Naive B cell (primary cell): Measurements from ENCODE around the gene PNMT. TPM values are rescaled to one million over a fixed set of nuclear protein-coding genes. Genes with fewer than 3 reads are reported as not detected.

Experiments
- ATAC-seq, 2 donors: fragments of 150-1000 bp; cut with Tn5 transposase; 2 replicates each; pipeline ENCODE4 v1.10.0; 2021; ENCODE audit warnings: low read depth in 2 of 2, mild to moderate bottlenecking in 2 of 2, moderate library complexity in 2 of 2
- DNase-seq: peaks from one replicate; pipeline ENCODE4 v3.0.0; 2022
- H3K27ac Mint-ChIP-seq, 6 donors: one replicate each; pipeline ENCODE4 v1.8.0; 2020 to 2022; ENCODE audit warnings: mild to moderate bottlenecking in 6 of 6, mixed read lengths in 6 of 6, moderate library complexity in 5 of 6, inconsistent platforms in 2 of 6
- H3K27me3 Mint-ChIP-seq, 3 donors: one replicate each; pipeline ENCODE4 v1.8.0; 2021 to 2022; ENCODE audit warnings: mixed read lengths in 3 of 3, mild to moderate bottlenecking in 1 of 3
- H3K36me3 Mint-ChIP-seq, 2 donors: one replicate each; pipeline ENCODE4 v1.8.0; 2020 to 2022; ENCODE audit warnings: mixed read lengths in 2 of 2, inconsistent platforms in 1 of 2, mild to moderate bottlenecking in 1 of 2
- H3K4me1 Mint-ChIP-seq, 3 donors: one replicate each; pipeline ENCODE4 v1.8.0; 2020 to 2022; ENCODE audit warnings: mixed read lengths in 3 of 3, inconsistent platforms in 1 of 3, mild to moderate bottlenecking in 1 of 3, moderate library complexity in 1 of 3
- H3K4me3 Mint-ChIP-seq, 8 donors: one replicate each; pipeline ENCODE4 v1.8.0; 2020 to 2022; ENCODE audit warnings: mild to moderate bottlenecking in 8 of 8, mixed read lengths in 8 of 8, moderate library complexity in 8 of 8, inconsistent platforms in 2 of 8
- H3K9me3 Mint-ChIP-seq, 7 donors: one replicate each; pipeline ENCODE4 v1.8.0; 2020 to 2022; ENCODE audit warnings: mixed read lengths in 7 of 7, mild to moderate bottlenecking in 5 of 7, inconsistent platforms in 2 of 7, moderate library complexity in 1 of 7
- polyA plus RNA-seq, 6 donors: library from polyadenylated mRNA; unstranded; fragments of 300-500 nt; fragmentation: Illumina TruSeq; gene quantifications; one replicate each; pipeline ENCODE4 v1.2.3, GENCODE V29; 2021; ENCODE audit warnings: low read depth in 6 of 6

The PNMT gene
- polyA plus RNA-seq, 6 donors from 2014 or later: not detected

GRCh38 chr17:39679521-39680192 lies 11.4 kb downstream of the PNMT start:
- no peaks in the 10 kb centered on the region for H3K9me3 Mint-ChIP-seq
- peak overlapping the region; percentile 92 to 98 (median 96) for H3K27ac Mint-ChIP-seq
- H3K4me1 Mint-ChIP-seq: peaks cover 66 to 69% (median 67%) of the 10 kb centered on the region in 3 donors
- ATAC-seq (peak; percentile 78 to 81), DNase-seq (peak; percentile 62)
- H3K4me3 Mint-ChIP-seq: peak overlapping the region; percentile 48 to 91 (median 74)
- H3K36me3 Mint-ChIP-seq: peaks cover 5 to 15% of the 10 kb centered on the region in 2 donors
- no peaks in the 10 kb centered on the region for H3K27me3 Mint-ChIP-seq

GRCh38 chr17:39683295-39683939 lies 15.2 kb downstream of the PNMT start:
- peaks cover 9 to 26% of the 10 kb centered on the region in 2 donors for H3K36me3 Mint-ChIP-seq
- DNase-seq: no peak

GRCh38 chr17:39684369-39685192 lies 16.3 kb downstream of the PNMT start:
- ATAC-seq: no peak
- H3K36me3 Mint-ChIP-seq: peaks cover 9 to 30% of the 10 kb centered on the region in 2 donors
- DNase-seq: no peak

More at GRCh38 chr17:39683295-39683939, 15.2 kb downstream of the PNMT start:
- Mint-ChIP-seq H3K4me1 (peaks cover 44 to 56% (median 50%) of the 10 kb centered on the region in 3 donors), H3K4me3 (peak overlapping the region in 1 of 8 donors; percentile 30), H3K27me3 (no peaks in the 10 kb centered on the region), H3K27ac (peak overlapping the region in 1 of 6 donors; percentile 54), H3K9me3 (peaks cover 0 to 3% (median 0%) of the 10 kb centered on the region in 7 donors)
- no peak for ATAC-seq

GRCh38 chr17:39687101-39687545 lies 18.9 kb downstream of the PNMT start:
- no peaks in the 10 kb centered on the region for H3K27me3 Mint-ChIP-seq
- DNase-seq (no peak), ATAC-seq (no peak)
- peaks cover 24 to 34% (median 30%) of the 10 kb centered on the region in 3 donors for H3K4me1 Mint-ChIP-seq
- H3K27ac Mint-ChIP-seq: peak overlapping the region in 5 of 6 donors; percentile 88 to 98 (median 95)
- H3K9me3 Mint-ChIP-seq: peaks cover 0 to 6% (median 0%) of the 10 kb centered on the region in 7 donors
- H3K36me3 Mint-ChIP-seq: peaks cover 9 to 30% of the 10 kb centered on the region in 2 donors
- H3K4me3 Mint-ChIP-seq: peak overlapping the region; percentile 97 to 99 (median 98)

More at GRCh38 chr17:39684369-39685192, 16.3 kb downstream of the PNMT start:
- Mint-ChIP-seq H3K27me3 (no peaks in the 10 kb centered on the region), H3K27ac (peak overlapping the region in 1 of 6 donors; percentile 44), H3K9me3 (peaks cover 0 to 6% (median 0%) of the 10 kb centered on the region in 7 donors), H3K4me3 (peak overlapping the region in 1 of 8 donors; percentile 57), H3K4me1 (peaks cover 41 to 50% (median 46%) of the 10 kb centered on the region in 3 donors)

- peaks cover 24 to 30% (median 29%) of the 10 kb centered on the region in 3 donors for H3K4me1 Mint-ChIP-seq
- peaks cover 9 to 27% of the 10 kb centered on the region in 2 donors for H3K36me3 Mint-ChIP-seq
- DNase-seq (peak; percentile 84), ATAC-seq (peak; percentile 90 to 91)
- no peaks in the 10 kb centered on the region for H3K27me3 Mint-ChIP-seq
- peaks cover 0 to 6% (median 0%) of the 10 kb centered on the region in 7 donors for H3K9me3 Mint-ChIP-seq
- peak within 1 kb of the TSS; percentile 97 to 99 (median 98) for H3K4me3 Mint-ChIP-seq
- H3K27ac Mint-ChIP-seq: peak within 1 kb of the TSS; percentile 92 to 99 (median 97)
These were observed 19.6 kb downstream of the PNMT start, which contains the start of gene PGAP3 for GRCh38 chr17:39687546-39688474. PGAP3 (minus strand) TSS chr17:39688057; CDS start chr17:39688014, 43 bp downstream.

- no peak for ATAC-seq
- Mint-ChIP-seq H3K27ac (peak overlapping the region; percentile 92 to 99 (median 97)), H3K4me1 (peaks cover 24 to 29% (median 26%) of the 10 kb centered on the region in 3 donors), H3K9me3 (peaks cover 0 to 6% (median 0%) of the 10 kb centered on the region in 7 donors), H3K36me3 (peaks cover 5 to 21% of the 10 kb centered on the region in 2 donors), H3K27me3 (no peaks in the 10 kb centered on the region), H3K4me3 (peak overlapping the region; percentile 97 to 99 (median 98))
- no peak for DNase-seq
These were observed 20.2 kb downstream of the PNMT start for GRCh38 chr17:39688475-39688835.

GRCh38 chr17:39688945-39689344 lies 20.7 kb downstream of the PNMT start:
- H3K4me3 Mint-ChIP-seq: peak overlapping the region; percentile 97 to 99 (median 98)
- peaks cover 24 to 29% (median 26%) of the 10 kb centered on the region in 3 donors for H3K4me1 Mint-ChIP-seq
- no peak for ATAC-seq
- DNase-seq: no peak
- H3K9me3 Mint-ChIP-seq: peaks cover 0 to 6% (median 0%) of the 10 kb centered on the region in 7 donors
- peaks cover 5 to 20% of the 10 kb centered on the region in 2 donors for H3K36me3 Mint-ChIP-seq
- peak overlapping the region in 1 of 6 donors; percentile 97 for H3K27ac Mint-ChIP-seq
- H3K27me3 Mint-ChIP-seq: no peaks in the 10 kb centered on the region

- Mint-ChIP-seq H3K9me3 (no peaks in the 10 kb centered on the region), H3K4me3 (no peak overlapping the region), H3K27ac (peak overlapping the region in 1 of 6 donors; percentile 40), H3K27me3 (peaks cover 14 to 19% (median 18%) of the 10 kb centered on the region in 3 donors), H3K4me1 (peaks cover 1 to 7% (median 3%) of the 10 kb centered on the region in 3 donors), H3K36me3 (peaks cover 0 to 25% of the 10 kb centered on the region in 2 donors)
- no peak for DNase-seq
- no peak for ATAC-seq
These were observed 26.3 kb downstream of the PNMT start for GRCh38 chr17:39694593-39694992.

- Mint-ChIP-seq H3K4me3 (no peak overlapping the region), H3K9me3 (no peaks in the 10 kb centered on the region), H3K27ac (peak overlapping the region in 1 of 6 donors; percentile 28), H3K36me3 (peaks cover 0 to 28% of the 10 kb centered on the region in 2 donors), H3K4me1 (peaks cover 4 to 11% (median 7%) of the 10 kb centered on the region in 3 donors), H3K27me3 (peaks cover 18 to 24% (median 23%) of the 10 kb centered on the region in 3 donors)
- ATAC-seq: no peak
- DNase-seq: no peak
These were observed 26.8 kb downstream of the PNMT start for GRCh38 chr17:39695089-39695474.

GRCh38 chr17:39696731-39697130 lies 28.5 kb downstream of the PNMT start:
- peaks cover 0 to 35% of the 10 kb centered on the region in 2 donors for H3K36me3 Mint-ChIP-seq
- H3K27ac Mint-ChIP-seq: no peak overlapping the region
- H3K4me1 Mint-ChIP-seq: peaks cover 10 to 20% (median 20%) of the 10 kb centered on the region in 3 donors
- H3K9me3 Mint-ChIP-seq: no peaks in the 10 kb centered on the region
- DNase-seq (no peak), ATAC-seq (no peak)
- no peak overlapping the region for H3K4me3 Mint-ChIP-seq
- peaks cover 28 to 38% (median 36%) of the 10 kb centered on the region in 3 donors for H3K27me3 Mint-ChIP-seq

GRCh38 chr17:39697961-39698360 lies 29.7 kb downstream of the PNMT start:
- ATAC-seq: no peak
- peaks cover 28 to 41% (median 38%) of the 10 kb centered on the region in 3 donors for H3K27me3 Mint-ChIP-seq

More at GRCh38 chr17:39697961-39698360, 29.7 kb downstream of the PNMT start:
- no peak for DNase-seq
- Mint-ChIP-seq H3K36me3 (peaks cover 0 to 35% of the 10 kb centered on the region in 2 donors), H3K4me1 (peaks cover 10 to 20% (median 20%) of the 10 kb centered on the region in 3 donors), H3K27ac (no peak overlapping the region), H3K9me3 (no peaks in the 10 kb centered on the region), H3K4me3 (no peak overlapping the region)
